Thyroid gland (tissue), 4 donors: ENCODE data around the gene SFRP5. TPM values are rescaled to one million over a fixed set of nuclear protein-coding genes. Genes with fewer than 3 reads are reported as not detected.

Experiments
- DNase-seq, 2 donors: peaks; one replicate each; pipeline ENCODE4 v3.0.0-alpha.2; 2019
- H3K27ac ChIP-seq, 3 donors: fragments of 200-600 bp; sonication (generic); 1 replicate in 2 of 3; 2 replicates in 1 of 3; pipeline ENCODE4 v1.5.1; 2016 to 2019; ENCODE audit warnings: mild to moderate bottlenecking in 1 of 3, moderate library complexity in 1 of 3
- H3K27me3 ChIP-seq: fragments of 200-600 bp; sonication (generic); one replicate; pipeline ENCODE4 v1.5.1; 2019
- H3K36me3 ChIP-seq, 2 donors: fragments of 200-600 bp; sonication (generic); one replicate each; pipeline ENCODE4 v1.5.1; 2016 to 2019
- H3K4me1 ChIP-seq, 2 donors: fragments of 200-600 bp; sonication (generic); one replicate each; pipeline ENCODE4 v1.5.1; 2017 to 2019
- H3K4me3 ChIP-seq, 3 donors: fragments of 200-600 bp; sonication (generic); replicated peaks in 1 of 3; 1 replicate in 2 of 3; 2 replicates in 1 of 3; pipeline ENCODE4 v1.5.1; 2016; ENCODE audit warnings: mild to moderate bottlenecking in 1 of 3
- H3K9me3 ChIP-seq: fragments of 200-600 bp; sonication (generic); one replicate; pipeline ENCODE4 v1.5.1; 2017
- POLR2A ChIP-seq, 2 donors: fragments of 450-650 bp; IDR thresholded peaks; one replicate each; pipeline ENCODE4 v1.6.1; 2017; ENCODE audit warnings: antibody characterized with exemption in 2 of 2, mild to moderate bottlenecking in 2 of 2, moderate library complexity in 1 of 2
- WGBS, 2 donors: methylation state at CpG; one replicate each; pipeline ENCODE4 v1.1.5; 2017; 5-methylcytosine and 5-hydroxymethylcytosine counted together
- intact Hi-C: fragments of 100-400 bp; cut with DNase I; formaldehyde crosslinking; loops from one replicate; pipeline ENCODE4 v1.15.1; 2023
- total RNA-seq, 4 donors: library from RNA; depleted of rRNA; stranded (reverse); fragments of >200 nt; gene quantifications; one replicate each; pipeline ENCODE4 v1.2.3, GENCODE V29; 2016
- TF ChIP-seq, protein P1 (sequence below), 6 experiments: fragments of 200-600 bp in 3 of 6; fragments of 450-650 bp in 3 of 6; sonication (generic) in 3 of 6; IDR thresholded peaks; one replicate each; pipeline ENCODE4 v1.5.1; 2016 to 2019; ENCODE audit warnings: antibody characterized with exemption in 6 of 6, mild to moderate bottlenecking in 2 of 6, inconsistent platforms in 1 of 6, moderate library complexity in 1 of 6

SFRP5 gene
- total RNA-seq, 4 donors from 2014 or later, result 0.22 to 0.40 TPM; not detected in 2

DNA sequence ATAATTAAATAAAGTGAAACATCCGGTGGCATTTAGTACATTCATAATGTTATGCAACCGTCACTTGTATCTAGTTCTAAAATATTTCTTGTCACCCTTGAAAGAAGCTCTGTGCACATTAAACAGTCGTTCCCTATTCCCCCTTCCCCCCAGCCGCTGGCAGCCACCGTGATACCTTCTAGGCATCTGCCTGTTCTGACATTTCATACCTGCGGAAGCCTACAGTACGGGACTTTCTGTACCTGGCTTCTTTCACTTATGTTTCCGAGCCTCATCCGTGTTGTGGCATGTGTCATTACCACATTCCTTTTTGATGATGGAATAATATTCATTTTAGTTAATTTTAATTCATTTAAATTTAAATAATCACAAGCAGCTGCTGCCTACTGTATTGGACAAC lies 13.9 kb upstream of the SFRP5 start:
- TF ChIP-seq POLR2A (IDR thresholded peaks at IDR 0.05), result no peak
- TF ChIP-seq, protein P1, sequence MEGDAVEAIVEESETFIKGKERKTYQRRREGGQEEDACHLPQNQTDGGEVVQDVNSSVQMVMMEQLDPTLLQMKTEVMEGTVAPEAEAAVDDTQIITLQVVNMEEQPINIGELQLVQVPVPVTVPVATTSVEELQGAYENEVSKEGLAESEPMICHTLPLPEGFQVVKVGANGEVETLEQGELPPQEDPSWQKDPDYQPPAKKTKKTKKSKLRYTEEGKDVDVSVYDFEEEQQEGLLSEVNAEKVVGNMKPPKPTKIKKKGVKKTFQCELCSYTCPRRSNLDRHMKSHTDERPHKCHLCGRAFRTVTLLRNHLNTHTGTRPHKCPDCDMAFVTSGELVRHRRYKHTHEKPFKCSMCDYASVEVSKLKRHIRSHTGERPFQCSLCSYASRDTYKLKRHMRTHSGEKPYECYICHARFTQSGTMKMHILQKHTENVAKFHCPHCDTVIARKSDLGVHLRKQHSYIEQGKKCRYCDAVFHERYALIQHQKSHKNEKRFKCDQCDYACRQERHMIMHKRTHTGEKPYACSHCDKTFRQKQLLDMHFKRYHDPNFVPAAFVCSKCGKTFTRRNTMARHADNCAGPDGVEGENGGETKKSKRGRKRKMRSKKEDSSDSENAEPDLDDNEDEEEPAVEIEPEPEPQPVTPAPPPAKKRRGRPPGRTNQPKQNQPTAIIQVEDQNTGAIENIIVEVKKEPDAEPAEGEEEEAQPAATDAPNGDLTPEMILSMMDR (IDR thresholded peaks at IDR 0.05), result no peak
- no peak for DNase-seq
- no peaks in the 10 kb centered on the region for H3K9me3 ChIP-seq

DNA sequence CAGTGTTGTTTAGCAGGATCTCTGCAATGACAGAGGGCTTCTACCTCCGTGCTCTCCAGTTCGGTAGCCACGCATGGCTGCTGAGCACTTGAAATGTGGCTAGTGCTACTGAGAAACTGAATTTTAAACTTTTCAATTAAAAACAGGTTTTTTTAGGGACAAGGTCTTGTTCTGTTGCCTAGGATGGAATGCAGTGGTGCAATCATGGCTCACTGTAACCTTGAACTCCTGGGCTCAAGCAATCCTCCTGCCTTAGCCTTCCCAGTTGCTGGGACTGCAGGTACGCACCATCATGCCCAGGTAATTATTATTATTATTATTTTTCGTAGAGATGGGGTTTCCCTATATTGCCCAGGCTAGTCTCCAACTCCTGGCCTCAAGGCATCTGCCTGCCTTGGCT lies 13.4 kb upstream of the SFRP5 start:
- WGBS, 2 donors, result 81 to 85% methylated on average over 5 of the region's 5 CpGs
- intact Hi-C loops, result no loop called here
- Histone ChIP-seq H3K36me3 (no peaks in the 10 kb centered on the region), H3K4me3 (no peak overlapping the region), H3K9me3 (no peaks in the 10 kb centered on the region), H3K27me3 (no peaks in the 10 kb centered on the region), H3K27ac (no peak overlapping the region), H3K4me1 (peaks cover 15 to 45% of the 10 kb centered on the region in 2 donors)
- TF ChIP-seq, protein P1 (IDR thresholded peaks at IDR 0.05), result no peak
- TF ChIP-seq POLR2A (IDR thresholded peaks at IDR 0.05), result no peak
- no peak for DNase-seq

More for the DNA sequence above, 13.9 kb upstream of the SFRP5 start:
- Histone ChIP-seq H3K4me3 (no peak overlapping the region), H3K36me3 (no peaks in the 10 kb centered on the region), H3K27ac (no peak overlapping the region), H3K27me3 (no peaks in the 10 kb centered on the region), H3K4me1 (peaks cover 12 to 40% of the 10 kb centered on the region in 2 donors)
- 86 to 89% methylated on average over 9 of the region's 9 CpGs for WGBS, 2 donors
- intact Hi-C loops, result no loop called here

DNA sequence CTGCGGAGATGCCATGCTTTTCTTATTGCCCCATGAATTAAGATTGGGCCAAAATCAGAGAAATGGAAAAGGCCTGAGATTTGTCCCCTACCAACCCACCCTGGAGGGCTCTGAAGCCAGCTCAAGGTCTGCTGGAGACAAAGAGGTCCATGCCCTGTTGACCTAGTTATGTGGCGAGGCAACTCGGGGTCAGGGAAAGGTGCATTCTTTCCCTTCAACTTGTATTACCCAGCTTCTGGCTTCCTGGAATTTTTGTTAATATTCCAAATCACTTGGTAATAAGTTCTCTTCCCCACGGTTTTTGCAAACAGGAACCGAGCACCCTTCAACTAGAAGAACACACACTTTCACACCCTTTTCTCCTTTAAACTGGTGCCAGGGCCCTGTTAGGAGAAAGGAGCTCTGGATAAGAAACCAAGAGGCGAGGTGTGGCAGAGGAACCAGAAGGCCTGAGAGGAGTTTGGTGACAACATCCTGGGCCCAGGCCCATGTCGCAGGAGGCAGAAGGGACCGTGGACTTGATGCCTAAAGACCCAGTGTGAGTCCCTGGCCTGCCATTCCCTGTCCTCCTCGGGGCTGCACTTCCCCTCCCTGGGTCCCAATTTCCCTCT lies 12.5 kb upstream of the SFRP5 start:
- peaks cover 15 to 45% of the 10 kb centered on the region in 2 donors for H3K4me1 ChIP-seq
- H3K4me3 ChIP-seq, result no peak overlapping the region
- intact Hi-C loops, result no loop called here
- H3K9me3 ChIP-seq, result no peaks in the 10 kb centered on the region
- no peak for TF ChIP-seq POLR2A (IDR thresholded peaks at IDR 0.05)
- TF ChIP-seq, protein P1 (IDR thresholded peaks at IDR 0.05), result no peak
- H3K27me3 ChIP-seq, result no peaks in the 10 kb centered on the region
- DNase-seq, result peak in 1 of 2 donors; percentile 12
- WGBS, 2 donors, result 70 to 76% methylated on average over 9 of the region's 9 CpGs
- no peak overlapping the region for H3K27ac ChIP-seq
- H3K36me3 ChIP-seq, result no peaks in the 10 kb centered on the region

DNA sequence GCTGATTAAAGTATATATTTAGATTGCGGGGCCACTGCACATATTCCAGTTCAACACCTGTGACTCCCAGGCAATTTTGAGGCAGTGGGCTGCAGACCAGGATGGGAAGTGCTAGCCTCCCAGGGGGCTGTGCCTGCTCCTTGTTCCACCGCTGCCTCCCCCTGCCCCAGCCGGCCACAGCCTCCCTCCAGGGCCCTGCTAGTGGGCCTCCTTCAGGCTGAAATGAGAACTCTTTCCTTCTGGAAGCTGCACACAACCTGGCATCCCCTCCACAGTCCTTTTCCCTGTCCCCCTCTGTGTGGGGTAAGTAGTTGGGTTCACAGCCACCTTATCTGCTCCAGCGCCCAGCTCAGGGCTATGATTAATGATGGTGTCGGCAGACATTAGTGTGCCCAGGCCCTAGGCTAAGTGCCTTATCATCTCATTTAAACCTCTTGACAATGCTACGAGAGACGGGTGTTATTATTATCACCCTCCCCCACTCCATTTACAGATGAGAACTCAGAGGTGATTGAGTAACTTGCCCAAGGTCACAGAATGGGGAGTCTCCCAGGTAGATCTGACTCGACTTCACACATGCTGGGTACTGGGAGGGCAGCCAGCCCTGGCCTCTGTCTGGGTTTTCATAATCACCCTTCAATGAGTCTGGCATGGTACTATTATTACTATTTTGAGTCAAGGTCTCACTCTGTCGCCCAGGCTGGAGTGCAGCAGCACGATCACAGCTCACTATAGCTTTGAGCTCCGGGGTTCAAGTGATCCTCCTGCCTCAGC lies 10.8 kb upstream of the SFRP5 start:
- intact Hi-C loops, result no loop called here
- no peaks in the 10 kb centered on the region for H3K9me3 ChIP-seq
- TF ChIP-seq, protein P1 (IDR thresholded peaks at IDR 0.05), result no peak
- no peak for TF ChIP-seq POLR2A (IDR thresholded peaks at IDR 0.05)
- peaks cover 15 to 43% of the 10 kb centered on the region in 2 donors for H3K4me1 ChIP-seq
- WGBS, 2 donors, result 62 to 64% methylated on average over 10 of the region's 11 CpGs
- DNase-seq, result peak; percentile 50 to 79
- H3K27me3 ChIP-seq, result no peaks in the 10 kb centered on the region
- H3K4me3 ChIP-seq, result no peak overlapping the region
- no peaks in the 10 kb centered on the region for H3K36me3 ChIP-seq
- no peak overlapping the region for H3K27ac ChIP-seq
